Esophagus squamous epithelium (tissue), 5 donors: ENCODE measurements around the gene STAP2. TPM values are rescaled to one million over a fixed set of nuclear protein-coding genes. Genes with fewer than 3 reads are reported as not detected.

Experiments
- DNase-seq: peaks from one replicate; lab custom pipeline; 2025; lab: John Stamatoyannopoulos, UW
- H3K27ac ChIP-seq, 4 donors: fragments of 200-600 bp; sonication (generic); one replicate each; pipeline ENCODE4 v1.5.1; 2016 to 2019; ENCODE audit warnings: mild to moderate bottlenecking in 1 of 4
- H3K27me3 ChIP-seq, 4 donors: fragments of 200-600 bp; sonication (generic); 1 replicate in 3 of 4; 2 replicates in 1 of 4; pipeline versions ENCODE4 v1.5.1 to v1.6.0; 2017 to 2021; ENCODE audit warnings: antibody characterized with exemption in 1 of 4
- H3K36me3 ChIP-seq, 3 donors: fragments of 200-600 bp; sonication (generic); one replicate each; pipeline ENCODE4 v1.5.1; 2016 to 2019
- H3K4me1 ChIP-seq, 3 donors: fragments of 200-600 bp; sonication (generic); one replicate each; pipeline ENCODE4 v1.5.1; 2017 to 2019
- H3K4me3 ChIP-seq, 4 donors: fragments of 200-600 bp; sonication (generic); 1 replicate in 3 of 4; 2 replicates in 1 of 4; pipeline ENCODE4 v1.5.1; 2016 to 2019; ENCODE audit warnings: mild to moderate bottlenecking in 2 of 4, moderate library complexity in 1 of 4
- H3K9me3 ChIP-seq, 3 donors: fragments of 200-600 bp; sonication (generic); one replicate each; pipeline ENCODE4 v1.5.1; 2016 to 2019
- POLR2A ChIP-seq, 4 donors: fragments of 450-650 bp; IDR thresholded peaks; one replicate each; pipeline ENCODE4 v1.6.1; 2017; ENCODE audit warnings: antibody characterized with exemption in 4 of 4, mild to moderate bottlenecking in 4 of 4, moderate library complexity in 3 of 4
- WGBS, 2 donors: methylation state at CpG; one replicate each; pipeline ENCODE4 v1.1.5; 2018; 5-methylcytosine and 5-hydroxymethylcytosine counted together
- intact Hi-C: fragments of 100-400 bp; cut with DNase I; formaldehyde crosslinking; loops from one replicate; pipeline ENCODE4 v1.15.0; 2022
- total RNA-seq, 4 donors: library from RNA; depleted of rRNA; stranded (reverse); fragments of >200 nt; gene quantifications; one replicate each; pipeline ENCODE4 v1.1.0, GENCODE V29; 2016
- TF ChIP-seq, protein P1 (sequence below), 6 experiments: fragments of 450-650 bp in 4 of 6; fragments of 200-600 bp in 2 of 6; sonication (generic) in 2 of 6; IDR thresholded peaks; one replicate each; pipeline ENCODE4 v1.5.1; 2016 to 2019; ENCODE audit warnings: antibody characterized with exemption in 6 of 6, mild to moderate bottlenecking in 4 of 6, moderate library complexity in 4 of 6
- donor health status: DM: yes; HTN: yes; CAD: no.

STAP2 gene
- total RNA-seq, 4 donors from 2014 or later, result 61.4 to 131 (median 82.5) TPM

DNA sequence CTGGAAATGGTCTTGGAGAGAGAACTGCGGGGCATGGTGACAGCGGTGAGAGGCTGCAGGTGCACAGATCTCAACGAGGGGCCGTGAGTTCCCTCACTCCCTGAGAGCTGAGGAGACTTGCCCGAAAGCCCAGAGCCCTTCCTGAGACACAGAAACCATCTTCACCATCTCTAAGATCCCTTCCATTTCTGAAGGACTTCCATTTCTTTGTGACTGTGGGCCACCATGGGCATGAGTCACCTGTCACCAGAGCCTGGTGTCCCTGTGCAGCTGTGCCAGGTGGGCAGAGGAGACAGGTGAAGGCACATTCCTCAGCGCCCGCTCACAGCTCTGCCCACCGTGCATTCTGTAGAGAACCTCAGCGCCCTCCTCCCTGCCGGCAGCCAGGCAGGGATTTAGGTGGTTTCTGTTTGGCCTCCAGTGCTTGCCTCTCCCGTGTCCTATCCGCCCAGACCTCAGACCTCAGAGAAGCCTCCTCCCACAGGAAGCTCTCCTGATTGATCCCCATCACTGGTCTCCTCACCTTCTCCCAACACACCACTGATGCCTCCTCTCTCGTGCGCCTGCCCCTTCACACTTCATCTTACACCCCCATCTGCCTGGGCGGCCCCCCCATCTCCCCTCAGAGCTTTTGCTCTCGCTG lies 37.5 kb upstream of the STAP2 start:
- no peaks in the 10 kb centered on the region for H3K9me3 ChIP-seq
- peak overlapping the region in 2 of 4 donors; percentile 5 to 7 for H3K4me3 ChIP-seq
- TF ChIP-seq, protein P1, sequence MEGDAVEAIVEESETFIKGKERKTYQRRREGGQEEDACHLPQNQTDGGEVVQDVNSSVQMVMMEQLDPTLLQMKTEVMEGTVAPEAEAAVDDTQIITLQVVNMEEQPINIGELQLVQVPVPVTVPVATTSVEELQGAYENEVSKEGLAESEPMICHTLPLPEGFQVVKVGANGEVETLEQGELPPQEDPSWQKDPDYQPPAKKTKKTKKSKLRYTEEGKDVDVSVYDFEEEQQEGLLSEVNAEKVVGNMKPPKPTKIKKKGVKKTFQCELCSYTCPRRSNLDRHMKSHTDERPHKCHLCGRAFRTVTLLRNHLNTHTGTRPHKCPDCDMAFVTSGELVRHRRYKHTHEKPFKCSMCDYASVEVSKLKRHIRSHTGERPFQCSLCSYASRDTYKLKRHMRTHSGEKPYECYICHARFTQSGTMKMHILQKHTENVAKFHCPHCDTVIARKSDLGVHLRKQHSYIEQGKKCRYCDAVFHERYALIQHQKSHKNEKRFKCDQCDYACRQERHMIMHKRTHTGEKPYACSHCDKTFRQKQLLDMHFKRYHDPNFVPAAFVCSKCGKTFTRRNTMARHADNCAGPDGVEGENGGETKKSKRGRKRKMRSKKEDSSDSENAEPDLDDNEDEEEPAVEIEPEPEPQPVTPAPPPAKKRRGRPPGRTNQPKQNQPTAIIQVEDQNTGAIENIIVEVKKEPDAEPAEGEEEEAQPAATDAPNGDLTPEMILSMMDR (IDR thresholded peaks at IDR 0.05), result no peak
- no peak for TF ChIP-seq POLR2A (IDR thresholded peaks at IDR 0.05)
- peak overlapping the region; percentile 92 to 97 (median 92) for H3K27ac ChIP-seq
- H3K27me3 ChIP-seq, result no peaks in the 10 kb centered on the region
- H3K4me1 ChIP-seq, result peaks cover 84 to 100% (median 96%) of the 10 kb centered on the region in 3 donors
- intact Hi-C loops, result no loop called here
- H3K36me3 ChIP-seq, result peaks cover 0 to 19% (median 0%) of the 10 kb centered on the region in 3 donors
- 61 to 69% methylated on average over 15 to 16 of the region's 16 CpGs for WGBS, 2 donors
- DNase-seq, result no peak

DNA sequence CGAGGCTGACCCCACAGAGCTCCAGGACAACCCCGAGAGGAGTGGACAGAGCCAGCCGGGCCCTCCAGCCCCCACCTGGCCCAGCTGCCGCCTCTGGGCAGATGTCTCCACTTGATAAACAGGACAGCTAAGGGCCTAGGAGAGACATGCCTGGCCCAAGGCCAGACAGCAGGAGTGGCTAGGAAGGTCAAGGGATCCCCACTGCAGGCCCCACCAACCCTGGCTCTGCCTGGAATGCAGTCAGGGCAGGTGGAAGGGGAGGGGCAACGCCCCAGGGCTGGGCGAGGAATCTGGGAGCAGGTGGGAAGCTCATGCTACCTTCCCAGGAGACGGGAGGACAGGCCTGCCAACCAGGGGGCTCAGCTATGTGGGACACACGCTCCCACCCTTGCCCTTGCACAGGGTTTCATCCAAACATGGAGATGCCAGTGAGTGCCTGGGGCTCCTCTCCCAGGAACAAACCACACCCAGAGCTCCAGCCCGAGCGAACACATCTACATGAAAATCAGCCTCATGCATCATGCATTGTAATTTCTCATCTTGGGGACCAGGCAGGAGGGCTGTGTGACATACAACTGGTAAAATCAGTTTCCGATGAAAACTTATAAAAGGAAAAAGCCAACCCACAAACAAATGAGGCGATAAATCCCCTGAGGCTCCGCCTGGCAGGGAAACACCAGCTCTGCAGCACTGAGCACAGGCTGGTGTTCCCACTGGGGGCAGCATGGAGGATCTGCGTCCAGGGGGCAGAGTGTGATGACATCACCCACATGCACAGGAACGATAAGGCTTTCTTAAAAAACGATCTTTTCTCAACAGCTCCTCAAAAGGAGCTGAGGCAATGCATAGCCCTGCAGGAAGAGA lies 36.8 kb upstream of the STAP2 start:
- no peak for DNase-seq
- WGBS, 2 donors, result 10 to 21% methylated on average over 4 of the region's 16 CpGs
- Histone ChIP-seq H3K4me3 (peak overlapping the region in 3 of 4 donors; percentile 9 to 45 (median 30)), H3K27ac (peak overlapping the region; percentile 92 to 97 (median 92)), H3K4me1 (peaks cover 87 to 100% (median 99%) of the 10 kb centered on the region in 3 donors), H3K9me3 (no peaks in the 10 kb centered on the region), H3K36me3 (peaks cover 0 to 25% (median 0%) of the 10 kb centered on the region in 3 donors), H3K27me3 (no peaks in the 10 kb centered on the region)
- intact Hi-C loops, result no loop called here
- TF ChIP-seq POLR2A (IDR thresholded peaks at IDR 0.05), result no peak
- TF ChIP-seq, protein P1 (IDR thresholded peaks at IDR 0.05), result peak in 4 of 6 experiments; percentile 14 to 28 (median 20)

DNA sequence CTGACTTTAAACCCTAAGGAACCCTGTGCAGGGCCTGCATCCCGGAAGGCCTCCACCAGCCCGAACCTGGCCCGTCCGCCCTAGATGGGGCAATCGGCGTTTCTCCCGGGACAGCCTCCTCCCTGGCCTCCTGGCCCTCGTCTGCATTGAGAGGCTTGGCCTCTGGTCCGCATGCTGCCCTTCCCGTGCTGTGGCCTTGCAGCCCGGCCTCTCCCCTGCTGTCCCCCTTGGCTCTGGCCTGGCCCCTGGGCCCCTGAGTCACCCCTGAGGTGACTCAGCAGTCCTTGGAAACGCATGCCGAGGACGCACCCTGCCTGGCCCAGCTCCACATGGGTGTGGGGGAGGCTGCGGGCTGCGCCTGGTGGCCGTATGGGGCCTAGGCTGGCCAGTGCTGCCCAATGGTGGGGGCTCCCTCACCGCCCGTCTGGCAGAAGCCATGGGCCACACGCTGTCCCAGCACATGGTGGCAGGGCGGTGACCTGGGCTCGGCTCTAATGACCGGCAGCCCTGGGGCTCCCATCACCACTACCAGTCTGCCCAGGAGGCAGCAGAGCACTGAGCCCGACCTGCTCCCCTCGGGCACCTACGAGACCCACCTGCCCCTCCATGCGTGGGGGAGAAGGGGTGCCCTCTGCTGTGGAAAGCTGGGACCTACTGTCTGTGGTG lies 36.0 kb upstream of the STAP2 start:
- H3K4me1 ChIP-seq, result peaks cover 87 to 100% (median 99%) of the 10 kb centered on the region in 3 donors
- peaks cover 0 to 25% (median 0%) of the 10 kb centered on the region in 3 donors for H3K36me3 ChIP-seq
- peak in 1 of 4 donors; percentile 31 for TF ChIP-seq POLR2A (IDR thresholded peaks at IDR 0.05)
- TF ChIP-seq, protein P1 (IDR thresholded peaks at IDR 0.05), result peak in 4 of 6 experiments; percentile 21 to 34 (median 25)
- DNase-seq, result no peak
- H3K9me3 ChIP-seq, result no peaks in the 10 kb centered on the region
- peak overlapping the region in 3 of 4 donors; percentile 9 to 45 (median 30) for H3K4me3 ChIP-seq
- intact Hi-C loops, result no loop called here
- WGBS, 2 donors, result 15 to 38% methylated on average over 3 to 6 of the region's 27 CpGs
- peak overlapping the region; percentile 92 to 97 (median 92) for H3K27ac ChIP-seq
- H3K27me3 ChIP-seq, result no peaks in the 10 kb centered on the region

DNA sequence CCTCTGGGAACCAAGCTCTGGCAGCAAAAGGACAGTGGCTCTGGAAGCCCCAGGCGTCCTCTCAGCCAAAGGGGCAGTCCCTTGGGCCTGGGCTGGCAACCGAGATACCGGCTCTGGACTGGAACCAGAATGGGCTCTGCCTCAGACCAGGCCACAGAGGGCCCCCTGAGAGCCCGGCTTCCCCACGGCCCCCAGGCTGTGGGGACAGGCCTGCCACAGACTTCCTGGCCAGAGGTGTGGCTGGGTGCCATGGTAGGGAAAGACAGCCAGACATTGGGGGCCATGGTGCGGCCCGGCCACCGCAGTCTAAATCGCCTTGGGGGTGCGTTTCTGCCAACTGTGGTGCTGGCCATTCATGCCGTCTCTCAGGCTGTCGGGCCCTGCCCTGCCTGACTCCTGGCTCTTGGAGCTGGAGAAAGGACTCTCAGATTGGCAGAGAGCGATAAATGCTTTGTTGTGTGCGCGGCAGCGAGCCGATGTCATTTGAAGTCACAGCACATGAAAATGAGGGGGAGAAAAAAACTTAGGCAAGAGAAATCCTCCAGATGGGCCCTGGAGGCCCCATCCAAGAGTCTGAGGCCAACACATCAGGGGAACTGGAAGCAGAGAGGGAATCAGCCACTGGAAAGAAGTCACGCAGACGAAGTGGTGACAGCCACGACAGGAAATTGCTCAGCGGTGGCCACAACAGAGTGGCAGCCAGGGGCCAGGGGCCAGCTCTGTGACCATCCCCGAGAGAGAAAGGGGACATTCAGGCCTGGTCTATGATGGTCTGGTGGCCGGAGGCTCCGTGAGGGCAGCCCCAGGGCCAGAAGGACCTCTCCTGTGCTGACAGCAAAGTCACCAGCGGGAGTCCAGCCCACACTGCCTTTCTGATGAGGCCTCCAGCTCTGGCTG lies 35.2 kb upstream of the STAP2 start:
- intact Hi-C loops, result no loop called here
- TF ChIP-seq POLR2A (IDR thresholded peaks at IDR 0.05), result no peak
- TF ChIP-seq, protein P1 (IDR thresholded peaks at IDR 0.05), result no peak
- Histone ChIP-seq H3K4me1 (peaks cover 87 to 100% (median 99%) of the 10 kb centered on the region in 3 donors), H3K4me3 (peak overlapping the region in 2 of 4 donors; percentile 30 to 45), H3K9me3 (no peaks in the 10 kb centered on the region), H3K27ac (peak overlapping the region; percentile 92 to 97 (median 92)), H3K36me3 (peaks cover 0 to 25% (median 0%) of the 10 kb centered on the region in 3 donors), H3K27me3 (no peaks in the 10 kb centered on the region)
- no peak for DNase-seq
- WGBS, 2 donors, result 57 to 64% methylated on average over 6 to 21 of the region's 25 CpGs
